A549 (cell line): Measurements from ENCODE around the gene OSBPL6. TPM values are rescaled to one million over a fixed set of nuclear protein-coding genes. Genes with fewer than 3 reads are reported as not detected.
A peak's percentile ranks its signal among the peaks of the same experiment; 100 is the strongest.

Source experiments
- ATAC-seq, 2 experiments: fragments of 200-7000 bp in 1 of 2; fragments of >200 bp in 1 of 2; cut with Nextera tagmentation in 1 of 2; cut with Tn5 transposase in 1 of 2; 3 replicates each; pipeline versions ENCODE4 v1.8.0 to v1.9.1; 2018 to 2020; ENCODE audit warnings: mild to moderate bottlenecking in 1 of 2, moderate library complexity in 1 of 2
- CTCF ChIA-PET: fragments of 300-600 bp; sonication (Branson Sonifier 250); formaldehyde crosslinking; extraction: SDS; loops from one replicate; lab custom pipeline; 2021; ENCODE audit warnings: antibody characterized with exemption, inconsistent platforms; lab: Yijun Ruan, JAX
- POLR2A ChIA-PET: fragments of 350-600 bp; formaldehyde crosslinking; extraction: SDS; loops from one replicate; lab custom pipeline; 2021; ENCODE audit warnings: antibody characterized with exemption, inconsistent platforms; lab: Yijun Ruan, JAX
- DNase-seq, 2 experiments: peaks; one replicate each; pipeline versions ENCODE4 v3.0.0 to v3.0.0-alpha.2; 2011 to 2016; ENCODE audit warnings: low read depth in 1 of 2, low spot score in 1 of 2
- FAIRE-seq: peaks from 2 replicates; lab custom pipeline; 2011; peaks lifted over from hg19 to GRCh38; lab: Jason Lieb, UNC
- H3K27ac ChIP-seq, 2 experiments: fragments of >200 bp; sonication (Bioruptor Twin); formaldehyde crosslinking; 3 replicates each; pipeline ENCODE4 v1.5.1; 2016 to 2017
- H3K4me1 ChIP-seq: fragments of >200 bp; sonication (Bioruptor Twin); formaldehyde crosslinking; 3 replicates; pipeline ENCODE4 v1.6.1; 2016
- H3K4me2 ChIP-seq: fragments of >200 bp; sonication (Bioruptor Twin); formaldehyde crosslinking; 3 replicates; pipeline ENCODE4 v1.6.1; 2016
- H3K4me3 ChIP-seq: fragments of >200 bp; sonication (Bioruptor Twin); formaldehyde crosslinking; 3 replicates; pipeline ENCODE4 v1.5.1; 2016
- H3K9me3 ChIP-seq: fragments of >200 bp; sonication (Bioruptor Twin); formaldehyde crosslinking; 3 replicates; pipeline ENCODE4 v1.6.1; 2016
- BHLHE40 ChIP-seq: IDR thresholded peaks from 2 replicates; pipeline ENCODE4 v1.6.1; 2012; ENCODE audit warnings: low read depth, low read length, inconsistent platforms
- CTCF ChIP-seq: fragments of >200 bp; sonication (Bioruptor Twin); formaldehyde crosslinking; IDR thresholded peaks from 3 replicates; pipeline ENCODE4 v1.5.1; 2016
- EHF ChIP-seq: fragments of 250-450 bp; sonication (Bioruptor Pico); IDR thresholded peaks from 2 replicates; pipeline ENCODE4 v1.5.0; 2020; ENCODE audit warnings: mild to moderate bottlenecking
- FOXS1 ChIP-seq: fragments of 250-450 bp; sonication (Bioruptor Pico); IDR thresholded peaks from 2 replicates; pipeline ENCODE4 v1.5.0; 2020; ENCODE audit warnings: mild to moderate bottlenecking, moderate library complexity
- HES2 ChIP-seq: fragments of >200 bp; sonication (Bioruptor Twin); formaldehyde crosslinking; IDR thresholded peaks from 2 replicates; pipeline ENCODE4 v1.6.1; 2016
- HMGXB4 ChIP-seq: fragments of 250-450 bp; sonication (Bioruptor Pico); IDR thresholded peaks from 2 replicates; pipeline ENCODE4 v1.5.0; 2021; ENCODE audit warnings: mild to moderate bottlenecking, moderate library complexity, borderline replicate concordance
- HOXB5 ChIP-seq: fragments of 250-450 bp; sonication (Bioruptor Pico); IDR thresholded peaks from 2 replicates; pipeline ENCODE4 v1.5.0; 2020; ENCODE audit warnings: mild to moderate bottlenecking, moderate library complexity
- KDM5A ChIP-seq: fragments of 200-600 bp; sonication (generic); IDR thresholded peaks from 2 replicates; pipeline ENCODE4 v1.6.1; 2016; ENCODE audit warnings: antibody characterized with exemption, mild to moderate bottlenecking
- NFE2L2 ChIP-seq: fragments of 150-350 bp; conservative IDR thresholded peaks from 2 replicates; pipeline ENCODE4 v1.6.1; 2014; ENCODE audit warnings: low read length
- POLR2A ChIP-seq: IDR thresholded peaks from 2 replicates; pipeline ENCODE4 v1.6.1; 2012; ENCODE audit warnings: mild to moderate bottlenecking, low read length
- POLR2AphosphoS2 ChIP-seq: conservative IDR thresholded peaks from 2 replicates; pipeline ENCODE4 v1.6.1; 2012; ENCODE audit warnings: low read length, improper control_type of control experiment, inconsistent platforms
- RAD21 ChIP-seq, 2 experiments: fragments of >200 bp in 1 of 2; sonication (Bioruptor Twin) in 1 of 2; formaldehyde crosslinking in 1 of 2; IDR thresholded peaks in 1 of 2; conservative IDR thresholded peaks in 1 of 2; 2 replicates in 1 of 2; 3 replicates in 1 of 2; pipeline ENCODE4 v1.6.1; 2012 to 2018; ENCODE audit warnings: inconsistent platforms in 1 of 2
- RARB ChIP-seq: fragments of 250-450 bp; sonication (Bioruptor Pico); IDR thresholded peaks from 2 replicates; pipeline ENCODE4 v1.8.0; 2021; ENCODE audit warnings: mild to moderate bottlenecking, moderate library complexity
- REST ChIP-seq: fragments of 200-600 bp; sonication (generic); IDR thresholded peaks from 2 replicates; pipeline ENCODE4 v1.6.1; 2016; ENCODE audit warnings: antibody characterized with exemption, mild to moderate bottlenecking, moderate library complexity
- RFX5 ChIP-seq: fragments of 450-650 bp; IDR thresholded peaks from 2 replicates; pipeline ENCODE4 v1.7.1; 2014; ENCODE audit warnings: antibody characterized with exemption, mild to moderate bottlenecking, moderate library complexity
- SMC3 ChIP-seq: fragments of >200 bp; sonication (Bioruptor Twin); formaldehyde crosslinking; IDR thresholded peaks from 3 replicates; pipeline ENCODE4 v1.6.1; 2018; ENCODE audit warnings: inconsistent platforms
- WGBS: methylation state at CpG from one replicate; pipeline ENCODE4 v1.1.6; 2017; ENCODE audit errors: missing lambda C conversion rate; 5-methylcytosine and 5-hydroxymethylcytosine counted together
- polyA plus RNA-seq, 4 experiments: library from polyadenylated mRNA; depleted of rRNA in 3 of 4; stranded (reverse); fragments of >200 nt; fragmentation: RNase III in 1 of 4; extraction: RNeasy Plus Mini Kit Qiagen cat#74134 plus additional on column Dnase treatment in 1 of 4; gene quantifications; 2 replicates in 3 of 4; 3 replicates in 1 of 4; pipeline ENCODE4 v1.2.3, GENCODE V29; 2011 to 2017

The OSBPL6 gene
- polyA plus RNA-seq, 2 of the 4 experiments (the other 2 are of a cell fraction), result 2.9 to 8.2 TPM

GRCh38 chr2:178304333-178304732, 110.0 kb downstream of the OSBPL6 start:
- H3K4me1 ChIP-seq, result no peaks in the 10 kb centered on the region
- no peak overlapping the region for H3K27ac ChIP-seq
- DNase-seq (no peak), ATAC-seq (no peak), FAIRE-seq (no peak)
- TF ChIP-seq BHLHE40, result no peak
- ChIA-PET CTCF (interaction anchor here (2.0 kb wide), 1 partner anchor 110 kb away, joined by 4 read pairs; no protein-coding TSS in a partner anchor), POLR2A (no interaction called here)
- 68% methylated on average over 3 of the region's 3 CpGs for WGBS
- no peak overlapping the region for H3K4me2 ChIP-seq
- no peaks in the 10 kb centered on the region for H3K9me3 ChIP-seq
- H3K4me3 ChIP-seq, result no peak overlapping the region

- CTCF ChIA-PET, result interaction anchor here (0.6 to 2.3 kb wide), 7 partner anchors 8 to 195 kb away, joined by 3 to 8 read pairs (median 4); no protein-coding TSS in a partner anchor
- 21% methylated on average over 8 of the region's 8 CpGs for WGBS
- TF ChIP-seq RAD21 (conservative IDR thresholded peaks at IDR 0.05 in 1 of 2, IDR thresholded peaks at IDR 0.05 in 1 of 2), result peak; percentile 49 to 61; a peak in 4 of 5 replicates
- TF ChIP-seq RFX5, result no peak
- TF ChIP-seq HMGXB4, result no peak
- TF ChIP-seq POLR2A, result no peak
- no peak for TF ChIP-seq REST
- TF ChIP-seq SMC3, result peak; percentile 26; the same call in 1 of the 3 replicates
- TF ChIP-seq KDM5A, result no peak
- no peak for TF ChIP-seq POLR2AphosphoS2
- no peak for TF ChIP-seq BHLHE40
- TF ChIP-seq FOXS1, result no peak
- no peak for TF ChIP-seq RARB (CRISPR knock-in tag)
- TF ChIP-seq EHF (CRISPR knock-in tag), result no peak
- no peak for TF ChIP-seq HOXB5 (CRISPR knock-in tag)
- no peak for TF ChIP-seq NFE2L2
- no peak for TF ChIP-seq HES2
- peak; percentile 46 for TF ChIP-seq CTCF
- FAIRE-seq, result no peak
- Histone ChIP-seq H3K4me2 (no peak overlapping the region), H3K4me3 (no peak overlapping the region), H3K4me1 (no peaks in the 10 kb centered on the region), H3K27ac (no peak overlapping the region), H3K9me3 (no peaks in the 10 kb centered on the region)
- peak; percentile 10 to 62 for DNase-seq
- peak; percentile 92 to 99 for ATAC-seq
- POLR2A ChIA-PET, result no interaction called here
These were observed 112.2 kb downstream of the OSBPL6 start for GRCh38 chr2:178306352-178307073.
